ENCODE results near the gene OR6S1. TPM values are rescaled to one million over a fixed set of nuclear protein-coding genes. Genes with fewer than 3 reads are reported as not detected.

The OR6S1 gene
- total RNA-seq, 2 experiments from 2014 or later = not detected

- intact Hi-C loops (cut with DNase I, micrococcal nuclease) = no loop called here
These were observed 34.6 kb upstream of the OR6S1 start for GRCh38 chr14:20676072-20676471.

DNA sequence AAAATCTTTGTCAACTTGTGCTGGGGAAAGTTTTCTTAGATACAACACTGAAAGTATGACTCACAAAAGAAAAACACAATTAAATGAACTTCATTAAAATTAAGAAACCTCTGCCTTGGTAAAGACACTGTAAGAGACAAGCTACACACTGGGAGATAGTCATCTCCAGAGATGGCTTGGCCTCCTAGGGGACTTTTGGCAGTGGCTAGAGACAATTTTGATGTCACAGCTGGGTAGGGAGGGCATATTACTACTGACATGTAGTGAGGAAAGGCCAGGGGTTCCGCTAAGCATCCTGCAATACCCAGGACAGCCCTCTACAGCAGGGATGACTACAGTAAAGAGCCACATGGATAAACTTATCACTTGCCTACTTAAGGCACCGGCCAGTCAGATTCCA is 34.2 kb upstream of the OR6S1 start:
- H3K27ac Mint-ChIP-seq = no peak overlapping the region
- H3K9me3 ChIP-seq (ENCODE audit: control insufficient read depth in 1 of 2, insufficient read depth in 1 of 2, low read length in 2 of 2) = no peaks in the 10 kb centered on the region
- CTCF ChIA-PET = no interaction called here
- POLR2A ChIA-PET = interaction anchor here (1.0 kb wide), 1 partner anchor 25 kb away, joined by 3 read pairs; no protein-coding TSS in a partner anchor
- H3K27me3 ChIP-seq (ENCODE audit: control insufficient read depth in 1 of 2, insufficient read depth in 2 of 2, low read length in 2 of 2) = no peaks in the 10 kb centered on the region
- no peak overlapping the region for H3K4me3 ChIP-seq (ENCODE audit: low read length)
- H3K27me3 Mint-ChIP-seq = no peaks in the 10 kb centered on the region
- no peaks in the 10 kb centered on the region for H3K4me1 Mint-ChIP-seq (ENCODE audit: low read depth)
- TF ChIP-seq CTCF (IDR thresholded peaks at IDR 0.05) = no peak
- ATAC-seq (ENCODE audit: poor library complexity) (no peak), DNase-seq (no peak)
- intact Hi-C loops (cut with DNase I, micrococcal nuclease) = no loop called here
- H3K4me1 ChIP-seq (ENCODE audit: insufficient read depth, low read length) = peaks cover 13% of the 10 kb centered on the region
- no peaks in the 10 kb centered on the region for H3K36me3 ChIP-seq (ENCODE audit: insufficient read depth, low read length)
- H3K4me3 Mint-ChIP-seq = no peak overlapping the region
- no peaks in the 10 kb centered on the region for H3K36me3 Mint-ChIP-seq (ENCODE audit: low read depth)
- no peaks in the 10 kb centered on the region for H3K9me3 Mint-ChIP-seq
- no peak overlapping the region for H3K27ac ChIP-seq (ENCODE audit: low read depth in 1 of 2, low read length in 2 of 2)

More at GRCh38 chr14:20676072-20676471, 34.6 kb upstream of the OR6S1 start:
- no peaks in the 10 kb centered on the region for H3K9me3 Mint-ChIP-seq
- H3K27me3 Mint-ChIP-seq = peaks cover under 1% of the 10 kb centered on the region
- DNase-seq (no peak), ATAC-seq (ENCODE audit: poor library complexity) (no peak)
- H3K4me1 Mint-ChIP-seq (ENCODE audit: low read depth) = no peaks in the 10 kb centered on the region
- H3K4me3 Mint-ChIP-seq = no peak overlapping the region
- no peak for TF ChIP-seq CTCF (IDR thresholded peaks at IDR 0.05)
- no peak overlapping the region for H3K27ac Mint-ChIP-seq
- Histone ChIP-seq H3K36me3 (ENCODE audit: insufficient read depth, low read length) (no peaks in the 10 kb centered on the region), H3K27ac (ENCODE audit: low read depth in 1 of 2, low read length in 2 of 2) (no peak overlapping the region), H3K4me3 (ENCODE audit: low read length) (no peak overlapping the region), H3K4me1 (ENCODE audit: insufficient read depth, low read length) (peaks cover 17% of the 10 kb centered on the region), H3K27me3 (ENCODE audit: control insufficient read depth in 1 of 2, insufficient read depth in 2 of 2, low read length in 2 of 2) (no peaks in the 10 kb centered on the region), H3K9me3 (ENCODE audit: control insufficient read depth in 1 of 2, insufficient read depth in 1 of 2, low read length in 2 of 2) (no peaks in the 10 kb centered on the region)
- ChIA-PET POLR2A (no interaction called here), CTCF (interaction anchor here (1.5 kb wide), 1 partner anchor 15 kb away, joined by 6 read pairs; no protein-coding TSS in a partner anchor)
- no peaks in the 10 kb centered on the region for H3K36me3 Mint-ChIP-seq (ENCODE audit: low read depth)

DNA sequence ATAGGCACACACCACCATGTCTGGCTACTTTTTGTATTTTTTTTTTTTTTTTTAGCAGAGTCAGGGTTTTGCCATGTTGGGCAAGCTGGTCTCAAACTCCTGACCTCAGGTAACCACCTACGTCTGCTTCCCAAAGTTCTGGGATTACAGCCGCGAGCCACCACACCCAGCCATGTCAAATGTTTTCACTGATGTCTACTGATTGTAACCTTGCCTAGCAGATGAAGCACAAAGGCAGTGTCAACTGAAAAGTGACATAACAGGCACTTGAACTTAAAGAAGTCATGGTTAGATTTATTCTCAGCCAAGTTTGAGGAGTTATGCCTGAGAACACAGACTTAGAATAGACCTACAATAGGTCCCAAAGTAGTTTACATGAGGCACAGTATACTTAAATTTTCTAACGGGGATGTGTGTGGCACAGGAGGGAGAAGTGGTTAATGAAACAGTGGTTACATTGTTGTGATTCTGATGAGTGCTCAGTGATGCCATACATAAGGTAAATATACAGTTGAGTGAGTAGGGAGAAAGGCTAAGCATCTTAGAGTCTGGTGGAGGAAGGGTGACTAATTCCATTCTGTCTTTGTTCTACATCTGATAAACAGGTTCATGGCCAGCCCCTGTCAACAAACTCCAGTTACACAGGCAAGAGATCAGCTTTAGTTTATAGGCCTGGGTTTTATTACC is 30.2 kb upstream of the OR6S1 start:
- Mint-ChIP-seq H3K4me1 (ENCODE audit: low read depth) (peaks cover 19% of the 10 kb centered on the region), H3K27me3 (no peaks in the 10 kb centered on the region), H3K36me3 (ENCODE audit: low read depth) (no peaks in the 10 kb centered on the region), H3K27ac (no peak overlapping the region), H3K4me3 (no peak overlapping the region), H3K9me3 (no peaks in the 10 kb centered on the region)
- H3K36me3 ChIP-seq (ENCODE audit: insufficient read depth, low read length) = no peaks in the 10 kb centered on the region
- H3K9me3 ChIP-seq (ENCODE audit: control insufficient read depth in 1 of 2, insufficient read depth in 1 of 2, low read length in 2 of 2) = no peaks in the 10 kb centered on the region
- no peak overlapping the region for H3K27ac ChIP-seq (ENCODE audit: low read depth in 1 of 2, low read length in 2 of 2)
- POLR2A ChIA-PET = no interaction called here
- DNase-seq = no peak
- no peak overlapping the region for H3K4me3 ChIP-seq (ENCODE audit: low read length)
- ATAC-seq (ENCODE audit: poor library complexity) = no peak
- CTCF ChIA-PET = no interaction called here
- H3K27me3 ChIP-seq (ENCODE audit: control insufficient read depth in 1 of 2, insufficient read depth in 2 of 2, low read length in 2 of 2) = no peaks in the 10 kb centered on the region
- intact Hi-C loops (cut with DNase I, micrococcal nuclease) = no loop called here
- no peak for TF ChIP-seq CTCF (IDR thresholded peaks at IDR 0.05)
- peaks cover 12% of the 10 kb centered on the region for H3K4me1 ChIP-seq (ENCODE audit: insufficient read depth, low read length)
